HepG2 (cell line): ENCODE data around the gene SH2D6.

ENCODE experiments used
- CTCF ChIP-seq: sonication (generic); formaldehyde crosslinking; IDR thresholded peaks from 2 replicates; pipeline ENCODE4 v1.5.0; 2020; ENCODE audit warnings: mild to moderate bottlenecking, missing genetic modification reagents, moderate library complexity
- MTA3 ChIP-seq: sonication (generic); formaldehyde crosslinking; IDR thresholded peaks from 2 replicates; pipeline ENCODE4 v1.4.0; 2020; ENCODE audit warnings: missing genetic modification reagents
- STAT5B ChIP-seq: sonication (generic); formaldehyde crosslinking; IDR thresholded peaks from 2 replicates; pipeline ENCODE4 v1.4.0; 2020; ENCODE audit warnings: missing genetic modification reagents
- UBTF ChIP-seq: sonication (generic); formaldehyde crosslinking; IDR thresholded peaks from 2 replicates; pipeline ENCODE4 v1.4.0; 2020; ENCODE audit warnings: mild to moderate bottlenecking, missing genetic modification reagents
- ZFX ChIP-seq: sonication (generic); formaldehyde crosslinking; IDR thresholded peaks from 2 replicates; pipeline ENCODE4 v1.4.0; 2020; ENCODE audit warnings: mild to moderate bottlenecking, low read depth, missing genetic modification reagents, moderate library complexity
- ZNF678 ChIP-seq: sonication (generic); formaldehyde crosslinking; IDR thresholded peaks from 2 replicates; pipeline ENCODE4 v1.4.0; 2020; ENCODE audit warnings: mild to moderate bottlenecking, missing genetic modification reagents

GRCh38 chr2:85440729-85441128, 22.2 kb downstream of the SH2D6 start:
- TF ChIP-seq UBTF (CRISPR knock-in tag): no peak
- no peak for TF ChIP-seq MTA3
- TF ChIP-seq ZNF678 (CRISPR knock-in tag): no peak
- no peak for TF ChIP-seq CTCF (CRISPR knock-in tag)
- no peak for TF ChIP-seq ZFX (CRISPR knock-in tag)
- no peak for TF ChIP-seq STAT5B (CRISPR knock-in tag)
